ENCODE data around the gene ATXN7.

GRCh38 chr3:63911509-63911872, 47.8 kb downstream of the ATXN7 start:
- TF ChIP-seq CTCF (IDR thresholded peaks at IDR 0.05) = no peak
- no peak for TF ChIP-seq ZFX (IDR thresholded peaks at IDR 0.05; ENCODE audit: borderline replicate concordance)

Data from 22Rv1 (cell line).